ENCODE data around the gene MYO1A.
A peak's percentile ranks its signal among the peaks of the same experiment; 100 is the strongest.

Gene MYO1A

GRCh38 chr12:57078519-57079404, 28.8 kb upstream of the MYO1A start, which contains the start of gene NEMP1 (continued):
- TF ChIP-seq ZNF843 (tag by site-specific recombination; IDR thresholded peaks at IDR 0.05) (peak; percentile 28; the same call in 1 of the 2 replicates), HOXC10 (CRISPR knock-in tag; IDR thresholded peaks at IDR 0.05) (peak; percentile 93), ZNF692 (tag by site-specific recombination; IDR thresholded peaks at IDR 0.05) (peak; percentile 75), ZNF677 (tag by site-specific recombination; IDR thresholded peaks at IDR 0.05) (no peak), CTCF (tag by site-specific recombination; IDR thresholded peaks at IDR 0.05) (no peak), ZNF311 (tag by site-specific recombination; IDR thresholded peaks at IDR 0.05; ENCODE audit: borderline replicate concordance) (no peak), BCL6B (tag by site-specific recombination; IDR thresholded peaks at IDR 0.05) (no peak), SP7 (tag by site-specific recombination; IDR thresholded peaks at IDR 0.05) (peak; percentile 72), ZFHX2 (tag by site-specific recombination; conservative IDR thresholded peaks at IDR 0.05) (no peak), KLF10 (tag by site-specific recombination; IDR thresholded peaks at IDR 0.05) (peak; percentile 44; the same call in 1 of the 2 replicates), ZEB2 (tag by site-specific recombination; IDR thresholded peaks at IDR 0.05) (peak; percentile 47), SP3 (tag by site-specific recombination; IDR thresholded peaks at IDR 0.05) (peak; percentile 96), KLF1 (tag by site-specific recombination; IDR thresholded peaks at IDR 0.05) (peak; percentile 64), ZNF514 (tag by site-specific recombination; IDR thresholded peaks at IDR 0.05) (no peak), FEZF1 (tag by site-specific recombination; IDR thresholded peaks at IDR 0.05) (no peak), BCL11A (tag by site-specific recombination; IDR thresholded peaks at IDR 0.05; ENCODE audit: low read depth) (no peak), OSR2 (tag by site-specific recombination; IDR thresholded peaks at IDR 0.05) (0 out of 2 replicates have a peak, but pooled peaks have one; percentile 19), INSM2 (tag by site-specific recombination; IDR thresholded peaks at IDR 0.05) (peak; percentile 60; the same call in 1 of the 2 replicates), ZFP41 (tag by site-specific recombination; IDR thresholded peaks at IDR 0.05; ENCODE audit: borderline replicate concordance) (no peak), ZNF670 (tag by site-specific recombination; IDR thresholded peaks at IDR 0.05; ENCODE audit: low read depth) (no peak), ZBTB7A (tag by site-specific recombination; IDR thresholded peaks at IDR 0.05; ENCODE audit: low read depth) (0 out of 2 replicates have a peak, but pooled peaks have one; percentile 56), ZNF280C (tag by site-specific recombination; IDR thresholded peaks at IDR 0.05) (no peak), ZBTB17 (tag by site-specific recombination; IDR thresholded peaks at IDR 0.05) (peak; percentile 93), ZBTB8A (tag by site-specific recombination; IDR thresholded peaks at IDR 0.05) (peak; percentile 87), ZFP37 (tag by site-specific recombination; IDR thresholded peaks at IDR 0.05) (peak; percentile 14; the same call in 1 of the 2 replicates), ZNF169 (tag by site-specific recombination; IDR thresholded peaks at IDR 0.05) (no peak), ZNF600 (tag by site-specific recombination; IDR thresholded peaks at IDR 0.05) (no peak), GLI4 (tag by site-specific recombination; IDR thresholded peaks at IDR 0.05) (no peak), ZFP69B (tag by site-specific recombination; IDR thresholded peaks at IDR 0.05) (peak; percentile 39; the same call in 1 of the 2 replicates), ZNF658 (tag by site-specific recombination; IDR thresholded peaks at IDR 0.05) (no peak)
- TF ChIP-seq, protein P1, sequence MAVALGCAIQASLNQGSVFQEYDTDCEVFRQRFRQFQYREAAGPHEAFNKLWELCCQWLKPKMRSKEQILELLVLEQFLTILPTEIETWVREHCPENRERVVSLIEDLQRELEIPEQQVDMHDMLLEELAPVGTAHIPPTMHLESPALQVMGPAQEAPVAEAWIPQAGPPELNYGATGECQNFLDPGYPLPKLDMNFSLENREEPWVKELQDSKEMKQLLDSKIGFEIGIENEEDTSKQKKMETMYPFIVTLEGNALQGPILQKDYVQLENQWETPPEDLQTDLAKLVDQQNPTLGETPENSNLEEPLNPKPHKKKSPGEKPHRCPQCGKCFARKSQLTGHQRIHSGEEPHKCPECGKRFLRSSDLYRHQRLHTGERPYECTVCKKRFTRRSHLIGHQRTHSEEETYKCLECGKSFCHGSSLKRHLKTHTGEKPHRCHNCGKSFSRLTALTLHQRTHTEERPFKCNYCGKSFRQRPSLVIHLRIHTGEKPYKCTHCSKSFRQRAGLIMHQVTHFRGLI (tag by site-specific recombination; IDR thresholded peaks at IDR 0.05), result no peak

Data from HEK293 (cell line).